Heart right ventricle (tissue), 16 donors: ENCODE measurements around the gene GPRC5B. TPM values are rescaled to one million over a fixed set of nuclear protein-coding genes. Genes with fewer than 3 reads are reported as not detected.

Experiments used
- ATAC-seq, 8 donors: fragments of 200-7000 bp; cut with Tn5 transposase; one replicate each; pipeline ENCODE4 v1.9.1; 2020; ENCODE audit warnings: mild to moderate bottlenecking in 8 of 8, moderate library complexity in 8 of 8, moderate number of reproducible peaks in 1 of 8
- DNase-seq, 2 donors: peaks; one replicate each; pipeline ENCODE4 v3.0.0-alpha.2; 2020
- H3K27ac ChIP-seq, 10 donors: fragments of 200-600 bp; sonication (generic) in 2 of 10; one replicate each; pipeline versions ENCODE4 v1.5.0 to v1.8.0; 2020 to 2022; ENCODE audit warnings: mild to moderate bottlenecking in 3 of 10
- H3K27me3 ChIP-seq, 7 donors: fragments of 200-600 bp; one replicate each; pipeline ENCODE4 v1.8.0; 2021 to 2022; ENCODE audit warnings: mild to moderate bottlenecking in 2 of 7
- H3K36me3 ChIP-seq, 9 donors: fragments of 200-600 bp; sonication (generic) in 1 of 9; one replicate each; pipeline versions ENCODE4 v1.5.0 to v1.8.0; 2020 to 2022; ENCODE audit warnings: mild to moderate bottlenecking in 2 of 9
- H3K4me1 ChIP-seq, 9 donors: fragments of 200-600 bp; sonication (generic) in 1 of 9; one replicate each; pipeline versions ENCODE4 v1.5.0 to v1.8.0; 2020 to 2022; ENCODE audit warnings: mild to moderate bottlenecking in 4 of 9
- H3K4me3 ChIP-seq, 10 donors: fragments of 200-600 bp; sonication (generic) in 2 of 10; one replicate each; pipeline versions ENCODE4 v1.5.0 to v1.8.0; 2020 to 2022; ENCODE audit warnings: mild to moderate bottlenecking in 7 of 10, moderate library complexity in 2 of 10
- H3K9me3 ChIP-seq, 11 donors: fragments of 200-600 bp in 10 of 11; sonication (generic) in 2 of 11; one replicate each; pipeline versions ENCODE4 v1.5.0 to v1.8.0; 2013 to 2022; ENCODE audit warnings: mild to moderate bottlenecking in 2 of 11, control low read depth in 1 of 11, moderate library complexity in 1 of 11
- WGBS, 2 donors: extraction: QIAGEN DNeasy Blood & Tissue Kit; methylation state at CpG; one replicate each; pipeline ENCODE4 v1.1.7; 2013; ENCODE audit warnings: inconsistent platforms in 1 of 2; 5-methylcytosine and 5-hydroxymethylcytosine counted together
- intact Hi-C, 10 donors: fragments of 100-400 bp; cut with DNase I; formaldehyde crosslinking; loops; one replicate each; pipeline versions ENCODE4 v1.11.1 to v1.14.2; 2022
- polyA plus RNA-seq, 2 donors: library from polyadenylated mRNA; stranded (reverse); fragments of 200-250 nt; gene quantifications; one replicate each; pipeline ENCODE4 v1.2.3, GENCODE V29; 2013
- total RNA-seq, 10 donors: library from RNA; stranded (reverse); fragmentation: NEBNext Ultra II Directional in 3 of 10; extraction: Animal tissue kit (Norgen Biotek cat#: 25700) in 3 of 10; gene quantifications; one replicate each; pipeline versions ENCODE4 v1.2.1 to v1.2.4, GENCODE V29; 2021 to 2023
- TF ChIP-seq, protein P1 (sequence below), 9 donors: fragments of 200-600 bp; sonication (generic) in 2 of 9; IDR thresholded peaks; one replicate each; pipeline versions ENCODE4 v1.5.0 to v1.8.0; 2021 to 2022; ENCODE audit warnings: antibody characterized with exemption in 9 of 9, mild to moderate bottlenecking in 5 of 9, moderate library complexity in 1 of 9
- donor health status: Arrhythmogenic right ventricular cardiomyopathy.
- donor health status: ischemic (EF 13 %, LVEDD 7.1; RV severe dilation, severe dysfunction).
- donor health status: healthy with polysubstance abuse.
- donor health status: DM: no; HTN: yes; CAD: no.
- donor health status: DM: no; HTN: no; CAD: no.
- donor health status: ischemic (EF 25% LVEDD 6.9; RV normal size, moderate dysfunction).
- donor health status: ischemic (EF 25% LVEDD 5.7; RV mildly dilated, moderate dysfunction).
- donor health status: healthy.
- donor health status: DM: yes; HTN: yes; CAD: no.
- donor health status: Ischemic cardiomyopathy.
- donor health status: ischemic (EF 35%, LVEDD 5.7; RV mildly dilated, moderate dysfunction).
- donor health status: nonischemic (EF 11% LVEDD 7.7; RV severe dilation, severe dysfunction).
- donor health status: DM: yes; HTN: yes; CAD: no.
- donor health status: PGD.
- donor health status: ischemic (EF 29% LVEDD 5.4; RV normal size, mild dysfunction).
- donor health status: nonischemic (EF 23%, LVEDD 6.1; RV moderate dilation, normal function).

The GPRC5B gene
- total and polyA plus RNA-seq, 12 donors = 24.1 to 208 (median 69.4) TPM

DNA sequence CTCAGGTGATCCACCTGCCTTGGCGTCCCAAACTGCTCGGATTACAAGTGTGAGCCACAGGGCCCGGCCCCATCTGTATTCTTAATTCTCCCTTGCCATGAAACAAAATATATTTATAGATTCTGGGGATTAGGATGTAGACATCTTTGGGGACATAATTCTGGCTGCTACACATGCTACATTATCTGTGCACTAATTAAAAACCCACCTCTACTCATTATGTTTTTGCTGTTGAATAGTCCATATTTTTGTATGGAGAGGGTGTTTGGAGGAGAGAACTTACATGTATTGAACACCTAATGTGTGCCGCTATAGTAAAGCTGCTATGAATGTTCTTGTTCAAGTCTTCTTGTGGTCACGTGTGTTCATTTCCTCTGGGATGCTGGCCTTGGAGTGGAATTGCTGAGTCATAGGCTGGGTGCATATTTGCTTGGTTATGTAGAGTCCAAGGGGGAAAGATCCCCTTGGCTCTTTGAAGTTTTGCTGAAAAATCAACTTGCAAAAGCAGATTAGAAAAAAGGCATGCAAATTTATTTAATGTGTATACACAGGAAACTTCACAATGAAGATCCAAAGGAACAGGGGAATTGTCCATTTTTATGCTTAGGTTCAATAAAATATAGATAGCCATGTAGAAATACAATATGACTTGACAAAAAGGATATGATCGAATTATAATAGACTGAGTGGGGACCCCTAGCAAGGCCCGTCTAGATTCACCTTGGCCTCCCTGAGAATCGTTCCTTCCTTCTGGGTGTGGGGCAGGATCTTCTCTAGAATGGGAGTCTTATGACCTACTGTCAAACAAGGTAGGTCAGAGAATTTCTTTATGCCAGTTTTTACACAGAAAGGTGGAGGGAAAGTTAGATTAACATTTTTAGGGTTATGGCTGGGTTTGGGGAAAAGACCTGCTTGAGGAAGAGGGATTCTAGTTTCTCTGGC, 42.1 kb upstream of the GPRC5B start:
- TF ChIP-seq, protein P1, sequence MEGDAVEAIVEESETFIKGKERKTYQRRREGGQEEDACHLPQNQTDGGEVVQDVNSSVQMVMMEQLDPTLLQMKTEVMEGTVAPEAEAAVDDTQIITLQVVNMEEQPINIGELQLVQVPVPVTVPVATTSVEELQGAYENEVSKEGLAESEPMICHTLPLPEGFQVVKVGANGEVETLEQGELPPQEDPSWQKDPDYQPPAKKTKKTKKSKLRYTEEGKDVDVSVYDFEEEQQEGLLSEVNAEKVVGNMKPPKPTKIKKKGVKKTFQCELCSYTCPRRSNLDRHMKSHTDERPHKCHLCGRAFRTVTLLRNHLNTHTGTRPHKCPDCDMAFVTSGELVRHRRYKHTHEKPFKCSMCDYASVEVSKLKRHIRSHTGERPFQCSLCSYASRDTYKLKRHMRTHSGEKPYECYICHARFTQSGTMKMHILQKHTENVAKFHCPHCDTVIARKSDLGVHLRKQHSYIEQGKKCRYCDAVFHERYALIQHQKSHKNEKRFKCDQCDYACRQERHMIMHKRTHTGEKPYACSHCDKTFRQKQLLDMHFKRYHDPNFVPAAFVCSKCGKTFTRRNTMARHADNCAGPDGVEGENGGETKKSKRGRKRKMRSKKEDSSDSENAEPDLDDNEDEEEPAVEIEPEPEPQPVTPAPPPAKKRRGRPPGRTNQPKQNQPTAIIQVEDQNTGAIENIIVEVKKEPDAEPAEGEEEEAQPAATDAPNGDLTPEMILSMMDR (IDR thresholded peaks at IDR 0.05) = no peak
- 78 to 82% methylated on average over 8 of the region's 8 CpGs for WGBS, 2 donors
- no peak overlapping the region for H3K4me3 ChIP-seq
- H3K36me3 ChIP-seq = no peaks in the 10 kb centered on the region
- H3K9me3 ChIP-seq = peaks cover 0 to 18% (median 0%) of the 10 kb centered on the region in 11 donors
- no peak for DNase-seq
- no peak overlapping the region for H3K27ac ChIP-seq
- intact Hi-C loops = no loop called here
- ATAC-seq = no peak
- peaks cover 0 to 11% (median 0%) of the 10 kb centered on the region in 7 donors for H3K27me3 ChIP-seq
- H3K4me1 ChIP-seq = no peaks in the 10 kb centered on the region

DNA sequence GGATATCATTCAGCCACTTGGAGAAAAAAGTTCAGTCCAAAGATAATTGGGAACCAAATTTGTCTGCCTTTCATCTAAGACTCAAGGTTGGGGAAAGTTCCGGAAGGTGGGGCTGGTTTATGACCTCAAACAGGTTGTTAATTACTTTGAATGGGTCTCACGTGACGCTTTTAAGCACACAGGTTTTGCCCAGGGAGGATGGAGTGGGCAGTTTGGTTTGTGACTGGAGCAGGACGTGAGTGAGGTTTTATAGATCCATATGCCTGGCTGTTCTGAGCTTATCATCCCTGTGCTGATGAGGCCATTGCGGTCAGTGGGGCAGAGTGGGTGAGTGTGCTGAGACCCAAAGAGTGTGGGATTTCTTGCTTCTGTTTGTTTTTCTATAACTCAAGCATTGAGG, 38.7 kb upstream of the GPRC5B start:
- Histone ChIP-seq H3K27me3 (peaks cover 0 to 8% (median 0%) of the 10 kb centered on the region in 7 donors), H3K9me3 (peaks cover 0 to 18% (median 0%) of the 10 kb centered on the region in 11 donors), H3K4me1 (no peaks in the 10 kb centered on the region), H3K27ac (no peak overlapping the region), H3K4me3 (no peak overlapping the region), H3K36me3 (no peaks in the 10 kb centered on the region)
- intact Hi-C loops = no loop called here
- WGBS, 2 donors = 74 to 75% methylated on average over 5 of the region's 5 CpGs
- ATAC-seq = no peak
- TF ChIP-seq, protein P1 (IDR thresholded peaks at IDR 0.05) = no peak
- DNase-seq = no peak

DNA sequence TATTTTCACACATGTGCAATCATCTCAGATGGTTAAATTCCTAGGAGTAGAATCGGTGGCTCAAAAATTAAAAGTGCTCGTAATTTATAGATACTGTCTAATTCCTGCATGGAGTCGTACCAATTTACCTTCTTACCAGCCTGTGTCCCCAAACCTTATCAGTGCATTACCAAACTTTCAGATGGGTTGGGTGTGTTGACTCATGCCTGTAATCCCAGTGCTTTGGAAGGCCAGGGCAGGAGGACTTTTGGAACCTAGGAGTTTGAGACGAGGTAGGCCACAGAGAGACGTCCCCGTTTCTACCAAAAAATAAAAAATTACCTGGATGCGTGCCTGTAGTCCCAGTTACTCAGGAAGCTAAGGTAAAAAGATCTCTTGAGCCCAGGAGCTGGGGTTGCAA, 34.5 kb upstream of the GPRC5B start:
- Histone ChIP-seq H3K4me3 (no peak overlapping the region), H3K4me1 (no peaks in the 10 kb centered on the region)

DNA sequence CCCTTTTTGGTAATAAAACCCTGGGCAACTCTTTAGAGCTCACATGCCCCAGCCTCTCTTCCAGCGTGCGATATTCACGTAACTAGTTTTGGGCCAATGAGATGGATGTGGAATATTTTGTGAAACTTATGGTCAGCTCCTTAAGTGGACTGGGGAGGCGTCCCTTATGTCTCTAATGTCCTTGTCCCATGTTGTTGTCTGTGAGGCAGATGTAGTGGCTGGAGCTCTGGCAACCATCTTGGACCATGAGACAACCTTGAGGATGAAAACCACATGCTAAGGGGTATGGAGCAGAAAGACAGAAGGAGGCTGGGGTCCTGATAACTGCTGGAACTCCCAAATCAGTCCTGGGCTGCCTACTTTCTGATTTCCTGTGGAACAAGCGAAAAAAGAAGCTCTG, 31.4 kb upstream of the GPRC5B start:
- H3K4me3 ChIP-seq = no peak overlapping the region
- H3K4me1 ChIP-seq = no peaks in the 10 kb centered on the region
- H3K27ac ChIP-seq = no peak overlapping the region
- no peak for DNase-seq
- WGBS, 2 donors = 84 to 87% methylated on average over 5 of the region's 5 CpGs
- peaks cover 0 to 13% (median 0%) of the 10 kb centered on the region in 7 donors for H3K27me3 ChIP-seq
- ATAC-seq = no peak
- H3K9me3 ChIP-seq = peaks cover 0 to 6% (median 0%) of the 10 kb centered on the region in 11 donors
- intact Hi-C loops = loop anchor here in 1 of 10 donors (10.0 kb wide), 1 partner anchor 379 kb away; no protein-coding TSS in a partner anchor
- TF ChIP-seq, protein P1 (IDR thresholded peaks at IDR 0.05) = no peak
- H3K36me3 ChIP-seq = no peaks in the 10 kb centered on the region

More for the DNA sequence above, 34.5 kb upstream of the GPRC5B start:
- peaks cover 0 to 8% (median 0%) of the 10 kb centered on the region in 11 donors for H3K9me3 ChIP-seq
- ATAC-seq (no peak), DNase-seq (no peak)
- TF ChIP-seq, protein P1 (IDR thresholded peaks at IDR 0.05) = no peak
- no peaks in the 10 kb centered on the region for H3K36me3 ChIP-seq
- intact Hi-C loops = loop anchor here in 1 of 10 donors (10.0 kb wide), 1 partner anchor 376 kb away; no protein-coding TSS in a partner anchor
- WGBS, 2 donors = 81 to 90% methylated on average over 7 of the region's 7 CpGs
- no peak overlapping the region for H3K27ac ChIP-seq
- H3K27me3 ChIP-seq = peaks cover 0 to 21% (median 0%) of the 10 kb centered on the region in 7 donors
